DMS 273 (cell line): Measurements from ENCODE around the gene ERBB2.
A peak's percentile ranks its signal among the peaks of the same experiment; 100 is the strongest.
"Not testable (repeated sequence)": the region's sequence is repeated elsewhere in the genome, so short reads cannot be mapped to it uniquely, and the experiment has no call there.

ENCODE experiments used
- DNase-seq: peaks from one replicate; lab custom pipeline; 2025; ENCODE audit not compliant: unreplicated experiment; lab: John Stamatoyannopoulos, UW

ERBB2 gene

DNA sequence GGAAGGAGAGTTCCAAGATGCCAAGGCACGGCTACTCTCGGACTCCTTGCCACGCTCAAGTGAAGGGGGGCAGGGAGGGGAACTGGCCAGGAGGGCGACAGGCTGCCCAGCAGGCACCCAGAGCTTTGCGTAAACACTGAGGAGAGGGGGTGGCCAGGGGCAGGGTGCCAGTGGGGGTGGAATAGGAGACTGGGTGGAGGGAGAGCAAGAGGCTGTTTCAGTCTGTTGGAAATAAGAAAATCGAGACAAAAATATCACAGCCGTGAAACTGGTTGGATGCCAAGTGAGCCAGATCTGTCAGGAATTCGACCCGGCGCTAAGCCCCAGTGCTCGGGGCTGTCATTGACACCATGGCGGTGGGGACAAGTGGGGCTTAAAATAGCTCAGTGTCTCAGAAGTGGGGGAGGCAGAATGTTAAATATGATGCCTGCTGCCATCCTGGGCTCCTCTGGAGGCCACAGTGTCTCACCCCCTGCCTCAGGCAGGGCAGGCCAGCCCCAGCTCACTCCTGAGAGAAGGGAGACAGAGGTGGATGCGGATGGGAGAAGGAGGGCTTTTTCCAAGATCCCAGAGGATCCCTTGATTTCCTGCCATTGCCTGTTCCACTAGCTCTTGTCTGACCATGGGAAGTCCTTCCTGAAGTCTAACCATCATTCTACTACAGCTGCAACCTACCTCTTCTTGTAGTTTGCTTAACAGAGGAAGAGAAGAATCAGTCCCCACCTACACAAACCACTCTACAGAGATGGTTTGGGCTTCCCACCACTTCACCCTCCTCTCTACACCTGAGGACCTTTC, 22.1 kb upstream of the ERBB2 start:
- peak; percentile 42 for DNase-seq

DNA sequence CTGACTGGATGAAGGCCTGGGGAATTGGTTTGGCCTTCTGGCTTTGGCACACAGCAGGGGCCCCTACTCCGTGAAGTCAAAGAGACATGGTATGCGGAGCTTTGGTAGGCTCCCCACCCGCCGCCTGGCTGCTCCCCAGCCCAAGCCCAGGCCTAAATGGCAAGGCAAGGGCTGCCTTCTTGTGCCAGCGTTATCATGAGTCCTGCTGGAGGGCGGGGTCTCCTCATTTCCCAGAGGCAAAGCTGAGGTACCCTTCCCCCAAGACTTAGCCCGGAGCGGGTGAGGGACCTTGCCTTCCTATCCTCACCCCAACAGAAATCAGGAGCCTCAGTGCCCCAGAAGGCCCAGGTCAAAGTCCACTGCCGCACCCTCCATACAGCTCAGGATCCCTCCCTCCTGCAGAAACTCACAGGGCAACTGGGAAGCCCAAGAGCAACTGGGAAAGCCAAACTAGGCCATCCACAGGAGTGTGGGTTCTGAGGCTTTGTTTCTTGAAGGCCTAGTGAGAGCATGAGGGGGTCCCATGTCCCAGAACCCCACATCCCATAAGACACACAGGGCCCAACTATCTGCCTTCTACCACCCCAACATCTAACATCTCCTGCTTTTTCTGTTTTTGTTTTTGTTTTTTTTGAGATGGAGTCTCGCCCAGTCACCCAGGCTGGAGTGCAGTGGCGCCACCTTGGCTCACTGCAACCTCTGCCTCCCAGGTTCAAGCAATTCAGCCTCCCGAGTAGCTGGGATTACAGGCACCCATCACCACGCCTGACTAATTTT, 21.3 kb upstream of the ERBB2 start:
- DNase-seq, result no peak

- DNase-seq, result no peak
These were observed 20.2 kb upstream of the ERBB2 start for GRCh38 chr17:39679521-39680192.

DNA sequence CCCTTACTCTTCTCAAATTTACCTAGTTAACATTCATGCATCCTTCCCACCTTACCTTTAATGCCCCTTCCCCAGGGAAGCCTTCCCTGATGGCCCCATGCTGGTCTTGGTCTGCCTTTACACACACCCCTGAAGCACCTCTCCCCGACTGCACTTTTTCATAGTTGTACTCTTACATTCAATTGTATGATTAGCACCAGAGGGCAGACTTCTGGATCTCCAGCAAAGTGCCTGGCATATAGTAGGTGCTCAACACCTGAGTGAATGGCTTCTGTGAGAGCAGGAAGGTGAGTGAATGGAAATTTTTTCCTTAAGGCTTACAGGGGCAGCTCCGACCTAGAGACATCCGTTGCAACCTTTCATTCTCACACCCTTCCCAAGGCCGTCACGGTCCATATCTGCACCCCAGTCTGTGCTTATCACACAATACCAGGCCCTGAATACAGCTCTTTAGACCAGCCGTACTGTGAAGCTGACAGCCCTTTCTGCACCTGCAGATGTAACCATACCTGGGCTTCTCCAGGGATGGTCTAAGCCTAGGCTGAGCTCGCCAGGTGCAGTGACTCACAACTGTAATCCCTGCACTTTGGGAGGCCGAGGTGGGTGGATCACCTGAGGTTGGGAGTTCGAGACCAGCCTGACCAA, 16.4 kb upstream of the ERBB2 start:
- DNase-seq, result no peak

GRCh38 chr17:39684369-39685192, 15.3 kb upstream of the ERBB2 start:
- DNase-seq, result no peak

DNA sequence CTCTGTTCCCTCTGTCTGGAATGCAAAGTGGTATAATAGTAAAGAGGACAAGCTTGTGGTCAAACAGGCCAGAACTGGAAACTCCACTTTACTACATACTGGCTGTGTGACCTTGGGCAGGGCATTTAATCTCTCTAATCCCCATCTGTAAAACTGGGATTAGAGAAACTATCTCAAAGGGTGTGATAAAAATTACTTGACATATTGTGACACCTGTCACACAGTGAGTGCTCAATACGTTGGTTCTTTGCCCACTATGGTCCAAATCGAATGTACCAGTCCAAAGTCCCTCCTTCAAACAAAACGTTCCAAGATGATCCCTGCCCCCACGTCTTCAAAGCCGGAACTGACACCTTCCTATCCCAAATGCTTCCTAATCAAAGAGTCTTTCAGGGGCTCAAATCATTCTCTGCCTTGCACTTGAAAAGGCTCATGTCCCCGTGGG, 12.7 kb upstream of the ERBB2 start:
- DNase-seq, result no peak

DNA sequence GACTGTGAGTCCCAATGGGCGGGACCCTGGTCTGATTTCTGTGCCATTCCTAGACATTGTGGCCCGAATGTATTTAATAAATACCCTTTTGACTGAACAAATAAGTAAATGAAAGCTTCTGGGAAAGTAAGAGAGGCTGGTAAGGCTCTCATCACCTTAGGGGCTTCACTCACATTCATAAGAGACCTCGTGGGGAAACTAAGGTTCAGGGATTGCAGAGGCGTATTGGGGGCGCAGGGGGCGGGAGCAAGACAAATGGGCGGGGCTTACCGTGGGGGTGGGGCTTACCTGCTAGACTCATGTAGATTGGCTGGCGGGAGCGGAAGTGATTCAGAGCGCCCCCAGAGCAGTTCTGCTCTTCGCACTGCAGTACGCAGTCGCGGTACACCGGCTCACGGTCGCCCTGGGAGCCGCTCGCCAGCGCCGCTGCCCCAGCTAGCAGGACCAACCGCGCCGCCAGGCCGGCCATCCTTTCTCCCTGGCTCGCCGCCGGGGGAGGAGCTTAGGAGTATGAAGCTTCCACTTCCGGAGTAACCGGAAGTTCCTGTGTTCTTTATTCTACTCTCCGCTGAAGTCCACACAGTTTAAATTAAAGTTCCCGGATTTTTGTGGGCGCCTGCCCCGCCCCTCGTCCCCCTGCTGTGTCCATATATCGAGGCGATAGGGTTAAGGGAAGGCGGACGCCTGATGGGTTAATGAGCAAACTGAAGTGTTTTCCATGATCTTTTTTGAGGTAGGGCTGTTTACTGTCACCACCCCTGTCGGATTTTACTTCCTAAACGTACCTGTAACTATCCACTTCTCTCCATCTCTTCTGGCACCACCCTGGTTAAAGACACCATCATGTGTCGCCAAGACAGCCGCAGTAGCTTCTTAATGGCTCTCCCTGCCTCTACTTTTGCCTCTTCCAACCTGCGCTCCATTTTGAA, 12.1 kb upstream of the ERBB2 start, which contains the start of gene PGAP3:
Gene PGAP3 (minus strand): TSS at position 512 of the 929 bp plus-strand sequence. CDS start 43 bp downstream, at position 469.
- DNase-seq, result peak; percentile 96

DNA sequence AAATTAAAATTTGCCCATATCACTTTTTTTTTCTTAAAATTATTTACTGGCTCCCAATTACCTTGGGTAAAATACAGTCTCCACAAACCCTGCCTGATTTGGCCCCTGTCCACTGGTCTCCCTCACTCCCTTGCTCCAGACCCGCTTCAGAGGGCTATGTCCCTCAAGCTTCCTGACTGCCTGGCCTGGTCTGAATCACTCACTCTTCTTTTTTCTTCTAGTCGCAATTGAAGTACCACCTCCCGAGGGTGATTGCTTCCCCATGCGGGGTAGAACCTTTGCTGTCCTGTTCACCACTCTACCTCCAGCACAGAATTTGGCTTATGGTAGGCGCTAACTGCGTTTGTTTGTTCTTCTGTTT, 11.4 kb upstream of the ERBB2 start:
- no peak for DNase-seq

DNA sequence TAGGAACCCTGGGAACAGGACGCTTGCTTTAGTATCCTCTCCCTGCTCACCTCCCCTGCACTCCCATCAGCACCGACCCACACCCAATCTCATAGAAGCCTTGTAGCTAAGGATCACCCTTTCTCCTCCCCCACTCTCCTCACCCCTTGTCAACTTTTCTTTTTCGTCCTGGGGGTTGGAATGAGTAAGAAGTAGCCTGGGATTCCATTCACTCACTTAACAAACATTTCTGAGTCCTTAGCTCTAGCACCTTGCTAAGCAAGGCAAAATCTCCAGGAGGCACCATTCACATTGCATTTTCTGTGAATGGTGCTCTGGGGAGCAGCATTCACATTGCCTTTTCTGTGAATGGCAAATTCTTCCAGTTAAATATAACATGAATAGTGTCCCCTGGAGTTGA, 10.9 kb upstream of the ERBB2 start:
- DNase-seq, result no peak

DNA sequence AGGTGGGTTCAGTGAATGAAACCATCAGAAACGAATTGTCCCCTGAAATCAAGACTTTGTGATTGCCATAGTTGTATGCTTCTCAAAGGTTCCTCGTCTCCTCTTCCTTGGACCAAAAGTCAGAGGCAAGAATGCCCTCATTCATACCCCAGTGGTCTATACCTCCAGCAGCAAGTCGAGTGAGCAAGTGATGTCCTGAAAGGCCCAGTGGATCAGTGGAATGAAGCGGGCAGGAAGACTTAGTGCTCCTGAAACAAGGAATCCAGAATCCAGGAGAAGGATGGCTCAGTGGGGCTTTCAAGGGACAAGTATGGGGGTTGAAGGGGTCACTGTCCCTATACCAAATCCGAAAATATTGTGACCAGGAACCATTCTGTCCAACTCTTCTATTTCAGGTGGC, 5.3 kb upstream of the ERBB2 start:
- DNase-seq, result no peak

DNA sequence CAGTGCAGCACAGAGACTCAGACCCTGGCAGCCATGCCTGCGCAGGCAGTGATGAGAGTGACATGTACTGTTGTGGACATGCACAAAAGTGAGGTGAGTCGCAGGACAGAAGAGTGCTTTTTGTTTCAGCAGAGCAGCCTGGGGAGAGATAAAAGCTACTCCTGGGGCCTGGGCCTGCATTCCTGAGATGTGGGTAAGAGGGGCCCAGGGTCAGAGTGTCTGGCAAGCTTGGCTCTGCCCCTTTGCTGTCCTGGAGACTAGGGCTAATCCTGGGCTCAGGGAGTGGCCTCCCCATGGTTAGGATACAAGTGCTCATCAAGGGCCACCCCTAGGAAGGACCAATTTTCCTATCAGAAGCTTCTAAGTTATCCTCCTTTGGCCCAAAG, 4.8 kb upstream of the ERBB2 start:
- no peak for DNase-seq

- no peak for DNase-seq
These were observed 3.1 kb upstream of the ERBB2 start for GRCh38 chr17:39696731-39697130.

- DNase-seq, result no peak
These were observed 1.9 kb upstream of the ERBB2 start for GRCh38 chr17:39697961-39698360.

GRCh38 chr17:39699157-39699817, 577 bp upstream of the ERBB2 start:
- not testable (repeated sequence) for DNase-seq

DNA sequence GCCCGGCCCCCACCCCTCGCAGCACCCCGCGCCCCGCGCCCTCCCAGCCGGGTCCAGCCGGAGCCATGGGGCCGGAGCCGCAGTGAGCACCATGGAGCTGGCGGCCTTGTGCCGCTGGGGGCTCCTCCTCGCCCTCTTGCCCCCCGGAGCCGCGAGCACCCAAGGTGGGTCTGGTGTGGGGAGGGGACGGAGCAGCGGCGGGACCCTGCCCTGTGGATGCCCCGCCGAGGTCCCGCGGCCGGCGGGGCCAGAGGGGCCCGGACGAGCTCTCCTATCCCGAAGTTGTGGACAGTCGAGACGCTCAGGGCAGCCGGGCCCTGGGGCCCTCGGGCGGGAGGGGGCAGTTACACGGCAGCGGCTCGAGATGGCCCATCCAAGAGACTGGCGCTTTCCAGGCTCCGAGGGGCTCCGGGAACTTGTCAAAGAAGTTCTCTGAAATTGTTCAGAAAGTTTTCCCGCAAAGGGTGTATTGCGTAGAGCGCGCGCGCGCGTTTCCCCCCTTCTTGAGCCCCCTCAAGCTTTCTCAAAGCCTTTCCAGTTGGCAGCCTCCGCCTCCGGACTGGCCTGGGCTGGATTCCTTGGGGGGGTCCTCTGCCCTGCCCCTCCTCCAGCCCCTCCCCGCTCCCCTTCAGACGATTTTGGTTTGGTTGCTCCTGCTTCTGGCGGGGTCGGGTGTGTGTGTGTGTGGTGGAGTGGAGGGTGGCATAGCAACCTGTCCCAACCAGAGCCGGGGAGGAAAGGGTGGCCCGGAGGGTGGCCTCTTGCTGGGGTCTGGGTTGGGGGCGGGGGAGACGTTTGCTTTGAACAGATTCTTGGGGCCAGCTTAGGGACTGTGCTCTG, 504 bp downstream of the ERBB2 start:
- DNase-seq, result no peak

DNA sequence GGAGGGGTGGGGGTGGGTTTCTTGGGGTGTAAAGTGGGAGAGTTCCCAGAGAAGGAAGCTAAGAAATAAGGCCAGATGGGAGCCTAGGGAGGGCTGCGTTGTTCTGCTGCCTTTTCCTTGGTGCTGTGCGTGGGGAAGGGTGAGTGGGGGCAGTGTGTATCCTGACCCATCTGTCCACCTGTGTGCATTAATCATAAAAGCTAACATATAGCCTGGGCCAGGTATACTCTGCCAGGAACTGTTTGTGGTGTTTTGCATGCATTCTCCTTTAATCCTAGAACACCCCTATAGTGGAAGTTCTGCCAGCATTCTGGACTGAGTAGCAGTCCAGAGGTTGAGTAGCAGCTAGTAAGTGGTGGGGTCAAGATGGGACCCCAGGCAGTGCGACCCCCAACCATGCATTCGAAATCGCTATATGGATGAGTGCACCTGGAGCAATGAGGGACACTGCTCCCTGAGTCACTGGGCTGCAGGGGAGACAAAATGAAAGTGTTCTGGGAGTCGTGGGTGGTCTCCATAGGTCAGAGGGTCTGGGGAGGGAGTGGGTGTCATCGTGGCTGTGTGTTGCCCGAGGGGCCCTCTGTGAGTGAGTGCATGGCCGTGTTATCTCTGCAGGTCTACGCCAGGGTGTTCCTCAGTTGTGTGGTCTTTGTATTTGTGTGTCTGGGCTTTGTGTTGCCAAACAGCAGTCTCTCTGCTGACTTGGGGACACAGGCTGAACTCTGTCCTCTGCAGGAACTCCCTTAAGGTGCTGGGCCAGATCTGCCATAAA, 1.3 kb downstream of the ERBB2 start:
- DNase-seq, result no peak

DNA sequence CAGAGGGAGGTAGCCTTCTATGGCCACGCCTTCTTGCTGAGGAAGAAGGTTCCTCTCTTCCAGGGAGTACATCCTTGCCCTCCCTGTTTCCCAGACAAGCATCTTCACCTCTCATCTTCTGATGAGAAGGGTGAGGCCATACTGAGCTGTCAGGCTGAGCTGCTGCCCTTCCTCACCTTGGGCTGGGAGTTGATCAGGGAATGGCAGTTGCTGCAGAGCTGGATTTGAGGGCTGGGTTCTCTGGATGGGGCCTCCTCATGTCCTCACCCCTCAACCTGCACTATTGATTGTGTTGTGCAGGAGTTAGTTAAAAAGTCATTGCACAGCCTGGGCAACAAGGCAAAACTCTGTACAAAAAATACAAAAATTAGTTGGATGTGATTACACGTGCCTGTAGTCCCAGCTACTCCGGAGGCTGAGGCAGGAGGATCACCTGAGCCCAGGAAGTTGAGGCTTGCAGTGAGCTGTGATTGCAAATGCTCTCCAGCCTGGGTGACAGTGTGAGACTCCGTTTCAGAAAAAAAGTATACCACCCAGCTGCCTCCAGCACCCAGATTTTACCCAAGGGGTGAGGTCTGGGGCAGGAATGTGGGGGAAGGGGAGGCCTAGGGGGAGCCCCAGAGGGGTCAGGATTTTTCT, 2.0 kb downstream of the ERBB2 start:
- DNase-seq, result no peak
